Keratinocyte (primary cell): ENCODE measurements around the gene MLEC. TPM values are rescaled to one million over a fixed set of nuclear protein-coding genes. Genes with fewer than 3 reads are reported as not detected.
"Not testable (repeated sequence)": the region's sequence is repeated elsewhere in the genome, so short reads cannot be mapped to it uniquely, and the experiment has no call there.

ENCODE experiments used
- DNase-seq: peaks from one replicate; pipeline ENCODE4 v3.0.0-alpha.2; 2011; ENCODE audit warnings: low read depth, missing footprints, low spot score
- FAIRE-seq: peaks from 2 replicates; lab custom pipeline; 2011; peaks lifted over from hg19 to GRCh38; lab: Jason Lieb, UNC
- H2AFZ ChIP-seq: 2 replicates; pipeline ENCODE4 v1.6.0; 2012; ENCODE audit warnings: low read length, control low read depth, inconsistent platforms; ENCODE audit not compliant: control insufficient read depth
- H3K27ac ChIP-seq: 2 replicates; pipeline ENCODE4 v1.5.1; 2011; ENCODE audit warnings: low read length; ENCODE audit not compliant: control insufficient read depth, insufficient read depth
- H3K27me3 ChIP-seq: 3 replicates; pipeline ENCODE4 v1.6.0; 2011; ENCODE audit warnings: low read length; ENCODE audit not compliant: control insufficient read depth, insufficient read depth; ENCODE audit errors: extremely low read depth
- H3K36me3 ChIP-seq, 2 experiments: 2 replicates in 1 of 2; 3 replicates in 1 of 2; pipeline ENCODE4 v1.5.1; 2011; ENCODE audit warnings: low read length in 2 of 2, mild to moderate bottlenecking in 1 of 2; ENCODE audit not compliant: control insufficient read depth in 2 of 2, insufficient read depth in 2 of 2; ENCODE audit errors: extremely low read depth in 1 of 2
- H3K4me1 ChIP-seq: 3 replicates; pipeline ENCODE4 v1.5.1; 2011; ENCODE audit warnings: low read length; ENCODE audit not compliant: control insufficient read depth, insufficient read depth; ENCODE audit errors: extremely low read depth
- H3K4me2 ChIP-seq: 3 replicates; pipeline ENCODE4 v1.6.0; 2011; ENCODE audit warnings: low read depth, low read length; ENCODE audit not compliant: control insufficient read depth, insufficient read depth; ENCODE audit errors: extremely low read depth
- H3K4me3 ChIP-seq, 3 experiments: fragments of 200-600 bp in 1 of 3; sonication (generic) in 1 of 3; 2 replicates in 2 of 3; 3 replicates in 1 of 3; pipeline ENCODE4 v1.5.1; 2011 to 2016; ENCODE audit warnings: low read length in 3 of 3, mild to moderate bottlenecking in 3 of 3, control low read depth in 2 of 3, inconsistent platforms in 1 of 3, low read depth in 1 of 3, mixed read lengths in 1 of 3, mixed run types in 1 of 3, moderate library complexity in 1 of 3; ENCODE audit not compliant: control insufficient read depth in 2 of 3, insufficient read depth in 2 of 3; ENCODE audit errors: extremely low read depth in 1 of 3
- H3K79me2 ChIP-seq: 2 replicates; pipeline ENCODE4 v1.6.0; 2012; ENCODE audit warnings: low read length; ENCODE audit not compliant: control insufficient read depth, insufficient read depth
- H3K9ac ChIP-seq: 3 replicates; pipeline ENCODE4 v1.6.0; 2011; ENCODE audit warnings: low read length; ENCODE audit not compliant: control insufficient read depth, insufficient read depth; ENCODE audit errors: extremely low read depth
- H3K9me1 ChIP-seq: 3 replicates; pipeline ENCODE4 v1.6.0; 2011; ENCODE audit warnings: low read length; ENCODE audit not compliant: control insufficient read depth, insufficient read depth; ENCODE audit errors: extremely low read depth
- H3K9me3 ChIP-seq: 2 replicates; pipeline ENCODE4 v1.5.1; 2012; ENCODE audit warnings: low read depth, low read length; ENCODE audit not compliant: control insufficient read depth
- H4K20me1 ChIP-seq: 3 replicates; pipeline ENCODE4 v1.6.0; 2011; ENCODE audit warnings: low read length; ENCODE audit not compliant: control insufficient read depth, insufficient read depth; ENCODE audit errors: extremely low read depth
- CTCF ChIP-seq, 3 experiments: IDR thresholded peaks in 1 of 3; conservative IDR thresholded peaks in 1 of 3; optimal IDR thresholded peaks in 1 of 3; 2 replicates in 2 of 3; 3 replicates in 1 of 3; pipeline versions ENCODE3 to v1.5.1; 2011; ENCODE audit warnings: low read length in 3 of 3, mild to moderate bottlenecking in 3 of 3, moderate library complexity in 2 of 3, control low read depth in 1 of 3, inconsistent platforms in 1 of 3; ENCODE audit not compliant: insufficient read depth in 2 of 3; ENCODE audit errors: extremely low read depth in 1 of 3
- EZH2 ChIP-seq: IDR thresholded peaks from one replicate; pipeline ENCODE4 v1.6.1; 2012; ENCODE audit warnings: inconsistent platforms, mild to moderate bottlenecking, low read length, moderate library complexity
- dilution Hi-C: fragments of 300-500 bp; cut with MboI; formaldehyde crosslinking; loops from one replicate; pipeline ENCODE4 v1.7.0; 2020; ENCODE audit warnings: low sequenced_read_pairs; ENCODE audit not compliant: extremely low pct_ligation_motif_present
- polyA plus RNA-seq, 5 experiments: library from polyadenylated mRNA; depleted of rRNA in 3 of 5; stranded (reverse) in 3 of 5; stranded (forward) in 1 of 5; unstranded in 1 of 5; fragments of >200 nt; gene quantifications; 1 replicate in 1 of 5; 2 replicates in 3 of 5; 3 replicates in 1 of 5; pipeline versions ENCODE4 v1.2.1 to v1.2.3, GENCODE V29; 2011 to 2012; ENCODE audit warnings: missing spikeins in 2 of 5, low read depth in 1 of 5, low replicate concordance in 1 of 5

The MLEC gene
- polyA plus RNA-seq, 1 donor (not counting 4 experiments of a cell fraction or from before 2014, with no cell fraction given) = 65.2 TPM

GRCh38 chr12:120726510-120726793, 39.5 kb downstream of the MLEC start:
- H3K9me1 ChIP-seq = no peaks in the 10 kb centered on the region
- no peaks in the 10 kb centered on the region for H3K27me3 ChIP-seq
- no peak overlapping the region for H3K4me3 ChIP-seq
- FAIRE-seq (no peak), DNase-seq (no peak)
- peaks cover 14 to 17% of the 10 kb centered on the region in 2 experiments for H3K36me3 ChIP-seq
- H3K4me1 ChIP-seq = peaks cover 9% of the 10 kb centered on the region
- no peak overlapping the region for H3K9ac ChIP-seq
- dilution Hi-C loops = no loop called here
- peak overlapping the region; percentile 85 for H3K4me2 ChIP-seq
- H2AFZ ChIP-seq = no peak overlapping the region
- H3K79me2 ChIP-seq = no peaks in the 10 kb centered on the region
- TF ChIP-seq EZH2 (no peak), CTCF (optimal IDR thresholded peaks at IDR 0.05 in 1 of 3, IDR thresholded peaks at IDR 0.05 in 1 of 3, conservative IDR thresholded peaks at IDR 0.05 in 1 of 3; ENCODE audit: extremely low read depth in 1 of 3, insufficient read depth in 2 of 3, low read length in 3 of 3) (no peak)
- no peak overlapping the region for H3K27ac ChIP-seq
- H3K9me3 ChIP-seq = no peaks in the 10 kb centered on the region
- no peaks in the 10 kb centered on the region for H4K20me1 ChIP-seq

DNA sequence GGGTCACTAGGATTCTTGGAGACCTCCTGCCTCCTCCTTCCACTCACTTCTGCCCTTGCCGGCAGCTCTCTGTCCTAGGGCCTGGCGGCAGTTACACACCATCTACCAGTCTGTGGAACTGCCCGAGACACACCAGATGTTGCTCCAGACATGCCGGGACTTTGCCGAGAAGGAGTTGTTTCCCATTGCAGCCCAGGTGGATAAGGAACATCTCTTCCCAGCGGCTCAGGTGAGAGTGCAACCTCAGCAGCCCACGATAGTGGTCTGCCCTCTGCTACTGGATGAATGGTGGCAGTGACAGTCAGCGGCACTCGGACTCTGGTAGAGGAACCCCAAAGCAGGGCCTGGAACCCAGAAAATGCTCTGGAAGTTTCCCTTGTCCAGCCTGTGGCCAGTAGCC, 40.0 kb downstream of the MLEC start:
- FAIRE-seq = no peak
- Histone ChIP-seq H3K4me1 (peaks cover 9% of the 10 kb centered on the region), H3K79me2 (no peaks in the 10 kb centered on the region), H3K4me2 (no peak overlapping the region), H3K27me3 (no peaks in the 10 kb centered on the region), H2AFZ (no peak overlapping the region), H3K9me1 (no peaks in the 10 kb centered on the region), H4K20me1 (no peaks in the 10 kb centered on the region), H3K36me3 (peaks cover 10 to 12% of the 10 kb centered on the region in 2 experiments), H3K9me3 (no peaks in the 10 kb centered on the region), H3K4me3 (no peak overlapping the region), H3K27ac (no peak overlapping the region), H3K9ac (no peak overlapping the region)
- TF ChIP-seq CTCF (optimal IDR thresholded peaks at IDR 0.05 in 1 of 3, IDR thresholded peaks at IDR 0.05 in 1 of 3, conservative IDR thresholded peaks at IDR 0.05 in 1 of 3; ENCODE audit: extremely low read depth in 1 of 3, insufficient read depth in 2 of 3, low read length in 3 of 3) = no peak
- TF ChIP-seq EZH2 = no peak
- dilution Hi-C loops = no loop called here
- DNase-seq = no peak

DNA sequence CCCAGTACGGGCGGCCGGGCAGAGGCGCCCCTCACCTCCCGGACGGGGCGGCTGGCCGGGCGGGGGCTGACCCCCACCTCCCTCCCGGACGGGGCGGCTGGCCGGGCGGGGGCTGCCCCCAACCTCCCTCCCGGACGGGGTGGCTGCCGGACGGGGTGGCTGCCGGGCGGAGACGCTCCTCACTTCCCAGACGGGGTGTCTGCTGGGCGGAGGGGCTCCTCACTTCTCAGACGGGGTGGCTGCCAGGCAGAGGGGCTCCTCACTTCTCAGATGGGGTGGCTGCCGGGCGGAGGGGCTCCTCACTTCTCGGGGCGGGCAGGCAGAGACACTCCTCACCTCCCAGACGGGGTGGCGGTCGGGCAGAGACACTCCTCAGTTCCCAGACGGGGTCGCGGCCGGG, 45.2 kb downstream of the MLEC start:
- H3K27ac ChIP-seq, H3K4me2 ChIP-seq, H3K4me3 ChIP-seq, H3K36me3 ChIP-seq, H3K4me1 ChIP-seq, dilution Hi-C loops, H4K20me1 ChIP-seq, FAIRE-seq, H3K9ac ChIP-seq, H3K27me3 ChIP-seq, H3K79me2 ChIP-seq, H2AFZ ChIP-seq, H3K9me1 ChIP-seq, DNase-seq, H3K9me3 ChIP-seq: not testable (repeated sequence)
